Suppressor macrophage treated with lipopolysaccharide for 4 hours (primary cell): ENCODE data around the gene LUZP2.

Experiments used
- DNase-seq: peaks from one replicate; pipeline ENCODE4 v3.0.0-alpha.2; 2020

LUZP2 gene

DNA sequence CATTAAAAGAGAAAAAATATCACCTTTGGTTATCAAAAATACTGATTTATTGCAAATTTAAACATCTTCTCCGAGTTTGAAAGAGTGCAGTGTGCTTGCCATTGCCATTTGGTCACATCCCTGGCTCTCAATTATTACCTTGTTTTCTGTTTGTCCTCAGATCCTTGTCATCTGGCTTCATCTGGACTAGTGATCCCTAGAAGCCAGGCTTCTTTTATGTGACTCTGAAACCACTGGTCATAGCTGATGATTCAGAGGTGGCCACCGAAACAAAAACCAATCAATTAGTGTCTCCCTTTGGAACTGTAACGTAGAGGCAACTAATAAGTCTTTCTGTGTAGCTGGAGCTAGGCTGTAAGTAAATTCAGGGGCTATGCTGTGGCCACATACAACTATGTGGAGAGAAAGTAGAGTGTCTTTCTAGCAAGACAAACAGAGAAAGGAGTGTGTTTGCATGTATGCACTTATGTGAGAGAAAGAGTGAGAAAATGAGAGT lies 237.9 kb downstream of the LUZP2 start:
- no peak for DNase-seq

DNA sequence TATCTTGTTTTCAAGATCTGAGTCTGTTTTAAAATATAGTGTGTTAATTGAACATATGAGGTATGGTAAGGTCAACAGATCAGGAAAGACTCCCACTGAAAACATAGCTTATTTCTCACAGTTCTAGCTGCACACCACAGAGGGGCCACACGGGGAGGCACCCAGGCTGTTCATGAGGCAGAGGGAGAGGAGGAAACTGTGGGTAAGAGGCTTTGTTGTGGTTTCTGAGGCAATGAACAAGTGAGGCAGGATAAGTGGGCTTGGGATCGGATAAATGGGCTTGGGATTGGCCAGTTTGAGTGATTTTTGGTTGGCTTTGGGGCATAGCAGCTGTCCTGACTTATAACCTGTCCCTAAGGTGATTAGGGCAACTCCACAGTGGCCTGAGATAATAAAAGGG lies 242.1 kb downstream of the LUZP2 start:
- DNase-seq: no peak

GRCh38 chr11:24739637-24740036 lies 242.8 kb downstream of the LUZP2 start:
- no peak for DNase-seq

GRCh38 chr11:24747275-24748251 lies 250.7 kb downstream of the LUZP2 start:
- no peak for DNase-seq

DNA sequence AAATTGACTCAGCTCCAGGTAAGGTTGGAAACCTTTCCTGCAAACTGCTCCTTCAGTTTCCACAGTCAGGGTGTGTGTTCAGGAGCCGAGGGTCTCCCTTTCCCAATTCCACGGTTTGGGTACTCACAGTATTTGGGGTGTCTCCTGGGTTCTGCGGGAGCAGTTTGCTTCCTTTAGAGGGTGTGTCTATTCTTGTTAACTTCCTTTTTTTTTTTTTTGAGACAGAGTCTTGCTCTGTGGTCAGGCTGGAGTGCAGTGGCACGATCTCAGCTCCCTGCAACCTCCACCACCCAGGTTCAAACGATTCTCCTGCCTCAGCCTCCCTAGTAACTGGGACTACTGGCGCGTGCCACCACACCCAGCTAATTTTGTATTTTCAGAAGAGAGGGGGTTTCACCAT lies 251.4 kb downstream of the LUZP2 start:
- no peak for DNase-seq

- DNase-seq: no peak
These were observed 257.6 kb downstream of the LUZP2 start for GRCh38 chr11:24754406-24754805.

DNA sequence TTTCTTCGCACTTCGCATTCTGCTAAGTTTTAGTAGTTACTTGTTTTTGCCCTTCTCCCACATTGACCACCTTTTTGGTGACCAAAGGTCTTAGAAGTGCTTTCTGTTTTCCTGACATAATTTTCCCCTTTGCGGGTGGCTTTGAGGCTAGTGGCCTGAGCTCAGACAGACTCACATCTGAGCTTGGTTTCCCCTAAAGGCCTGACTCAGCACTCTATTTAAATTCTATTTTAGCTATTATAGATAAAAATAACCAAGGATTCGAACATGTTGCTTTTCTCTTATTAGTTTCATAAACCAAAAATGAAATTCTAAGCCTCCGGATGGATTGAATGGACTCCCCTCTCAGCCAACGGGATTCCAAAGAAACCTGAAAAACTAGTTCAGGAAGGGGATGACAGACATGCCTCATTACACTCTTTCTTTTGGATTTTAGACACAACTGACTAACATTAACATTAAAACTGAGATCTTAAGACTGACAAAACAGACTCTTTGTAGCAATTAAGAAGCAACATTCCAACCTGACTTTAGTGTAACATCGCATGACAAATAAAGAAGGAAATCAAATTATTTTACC lies 258.5 kb downstream of the LUZP2 start:
- no peak for DNase-seq

DNA sequence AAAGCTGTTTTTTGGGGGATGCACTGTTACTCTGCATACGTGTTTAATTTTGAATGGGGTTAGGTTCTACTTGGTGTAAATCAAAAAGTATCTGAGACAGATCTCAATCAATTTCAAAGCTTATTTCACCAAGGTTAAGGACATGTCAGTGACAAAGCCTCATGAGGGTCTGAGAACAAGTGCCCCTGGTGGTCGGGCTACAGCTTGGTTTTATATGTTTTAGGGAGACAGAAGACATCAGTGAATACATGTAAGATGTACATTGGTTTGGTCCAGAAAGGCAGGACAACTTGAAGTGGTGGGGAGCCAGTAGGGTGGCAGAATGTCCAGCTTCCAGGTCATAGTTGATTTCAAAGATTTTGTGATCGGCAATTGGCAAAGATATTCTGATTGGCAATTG lies 262.9 kb downstream of the LUZP2 start:
- DNase-seq: no peak

- peak; percentile 67 for DNase-seq
These were observed 263.8 kb downstream of the LUZP2 start for GRCh38 chr11:24760681-24761080.

GRCh38 chr11:24762076-24762475 lies 265.2 kb downstream of the LUZP2 start:
- no peak for DNase-seq

DNA sequence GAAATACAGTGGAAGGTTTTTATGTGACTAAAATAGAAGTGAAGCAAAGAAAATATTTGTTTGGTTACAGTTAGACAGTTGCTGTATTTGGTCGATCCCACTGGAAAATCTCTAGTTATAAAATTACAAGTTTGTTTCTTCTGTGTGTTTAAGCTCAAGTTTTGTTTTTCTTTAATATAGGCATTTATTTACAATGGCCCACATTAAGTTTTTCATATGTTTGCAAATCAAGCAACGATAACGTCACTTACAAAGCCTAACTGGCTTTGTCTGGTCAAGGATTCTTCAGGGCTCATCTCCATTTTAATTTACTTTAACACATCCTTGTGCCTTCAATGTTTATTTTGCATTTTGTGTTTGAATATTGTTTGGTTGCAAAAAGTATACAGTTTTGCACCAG lies 270.6 kb downstream of the LUZP2 start:
- DNase-seq: no peak

- DNase-seq: no peak
These were observed 276.5 kb downstream of the LUZP2 start for GRCh38 chr11:24773322-24773721.

GRCh38 chr11:24779791-24780190 lies 282.9 kb downstream of the LUZP2 start:
- DNase-seq: no peak

GRCh38 chr11:24781288-24781687 lies 284.4 kb downstream of the LUZP2 start:
- DNase-seq: no peak

DNA sequence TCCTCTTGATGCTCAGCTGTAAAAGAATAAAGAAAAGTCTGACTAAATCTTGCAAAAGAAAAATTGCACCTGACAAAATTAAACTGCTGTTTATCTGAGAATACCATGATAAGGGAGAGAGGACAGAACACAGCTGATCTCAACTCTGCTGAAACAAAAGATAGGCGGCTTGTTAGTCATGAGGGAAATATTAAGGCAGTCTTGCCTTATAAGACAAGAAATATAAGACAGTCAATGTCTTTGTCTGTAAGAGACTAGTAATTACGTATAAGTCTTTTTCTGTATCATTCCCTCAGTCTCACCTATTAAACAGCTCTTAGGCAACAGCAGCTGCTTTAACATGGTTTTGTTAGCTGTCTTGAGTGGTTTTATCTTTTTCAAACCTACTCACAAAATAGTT lies 296.6 kb downstream of the LUZP2 start:
- DNase-seq: no peak

DNA sequence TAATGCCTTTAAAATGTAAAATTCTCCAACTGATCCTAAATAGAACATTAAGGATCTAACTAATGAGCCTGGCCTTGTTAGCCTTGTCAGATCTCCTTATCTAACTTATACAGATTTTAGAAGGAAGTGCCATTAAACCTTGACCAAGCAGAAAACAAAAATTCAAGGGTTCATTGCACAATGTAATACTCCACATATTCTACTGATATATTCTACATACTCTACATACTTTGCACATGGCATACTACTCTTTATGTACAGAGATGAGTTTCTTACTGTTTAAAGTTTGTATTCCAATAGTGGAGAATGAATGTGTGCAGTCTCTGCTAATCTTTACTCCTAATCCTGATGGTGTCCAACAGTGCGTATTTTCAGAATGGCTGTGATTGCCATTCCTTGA lies 297.2 kb downstream of the LUZP2 start:
- no peak for DNase-seq

- DNase-seq: no peak
These were observed 308.8 kb downstream of the LUZP2 start for GRCh38 chr11:24805671-24806070.

- no peak for DNase-seq
These were observed 311.3 kb downstream of the LUZP2 start for GRCh38 chr11:24808173-24808572.

DNA sequence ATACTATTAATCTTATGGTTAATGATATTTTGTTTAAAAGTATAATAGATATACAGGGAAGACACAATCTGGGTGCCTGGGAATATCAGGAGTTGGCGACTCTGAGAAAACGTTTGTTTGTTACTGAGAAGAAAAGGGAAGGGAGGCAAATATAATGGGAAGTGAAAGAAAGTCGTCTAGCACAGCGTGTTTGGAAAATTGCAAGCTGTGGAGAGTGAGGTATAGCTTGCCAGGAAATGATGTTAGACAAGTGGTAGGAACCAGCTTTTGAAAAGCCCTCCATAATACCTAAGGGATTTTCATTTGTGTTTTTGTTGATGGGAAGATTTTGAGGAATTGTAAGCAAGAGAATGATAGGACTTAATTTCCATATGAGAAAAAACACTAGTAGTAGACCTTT lies 322.2 kb downstream of the LUZP2 start:
- peak; percentile 72 for DNase-seq

DNA sequence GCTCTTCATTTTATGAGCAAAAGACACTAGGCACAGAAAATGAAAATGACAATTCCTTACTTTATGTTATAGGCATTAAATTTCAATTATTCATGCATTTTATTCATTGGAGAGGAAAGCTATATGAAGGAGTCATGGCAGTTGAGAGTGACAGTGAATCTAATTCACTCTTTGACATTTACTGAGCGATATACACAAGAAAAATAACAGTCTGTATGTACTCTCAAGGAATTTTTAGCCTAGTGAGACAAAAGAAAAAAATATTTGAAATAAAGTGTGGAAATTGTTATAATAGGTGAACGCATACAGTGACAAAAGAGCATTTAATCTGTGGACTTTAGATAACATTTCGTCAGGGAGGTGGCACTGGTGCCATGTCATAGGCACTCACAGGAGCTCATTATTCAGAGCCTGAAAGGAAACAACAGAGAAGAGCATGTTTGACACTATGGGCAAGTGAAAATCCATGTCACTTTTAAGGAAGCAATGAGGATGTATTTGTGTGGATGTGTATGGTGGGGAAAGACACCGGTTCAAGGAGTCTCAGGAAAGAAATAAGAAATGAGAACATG lies 323.1 kb downstream of the LUZP2 start:
- DNase-seq: no peak

- DNase-seq: peak; percentile 31
These were observed 323.7 kb downstream of the LUZP2 start for GRCh38 chr11:24820541-24820940.

DNA sequence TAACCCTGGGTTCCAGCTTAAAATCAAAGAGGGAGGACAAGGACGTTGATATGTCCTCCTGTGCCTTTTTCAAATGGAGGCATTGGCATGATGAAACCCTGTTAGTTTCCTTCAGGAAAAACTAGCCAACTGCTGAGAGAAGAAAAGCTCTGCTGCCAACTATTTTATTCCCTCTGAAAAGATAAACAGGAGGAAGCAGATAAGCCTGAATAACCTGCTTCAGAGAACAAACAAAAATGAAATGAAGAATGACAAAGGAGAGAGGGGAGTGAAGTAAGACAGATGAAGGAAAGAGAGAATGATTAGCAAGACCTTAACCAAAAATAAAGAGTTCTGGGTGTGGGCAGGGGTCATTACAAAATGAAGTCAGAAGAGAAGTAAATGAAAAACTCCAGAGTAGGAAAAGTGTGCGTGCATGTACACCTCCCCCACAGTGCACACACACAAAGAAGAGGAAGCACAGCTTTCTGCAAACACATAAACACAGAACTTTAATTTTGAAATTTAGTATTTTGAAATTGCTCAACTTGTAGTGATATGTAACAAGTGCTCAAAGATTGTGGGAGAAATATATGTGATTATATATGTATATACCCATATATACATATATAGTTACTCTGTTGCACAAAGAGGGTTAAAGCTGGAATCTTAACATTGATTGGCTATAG lies 332.2 kb downstream of the LUZP2 start:
- peak; percentile 37 for DNase-seq

- no peak for DNase-seq
These were observed 336.7 kb downstream of the LUZP2 start for GRCh38 chr11:24833573-24833972.
